ENCODE results near the gene SNIP1. TPM values are rescaled to one million over a fixed set of nuclear protein-coding genes. Genes with fewer than 3 reads are reported as not detected.
A peak's percentile ranks its signal among the peaks of the same experiment; 100 is the strongest.

The SNIP1 gene
- total and polyA plus RNA-seq, 2 donors from 2014 or later, result 3.9 to 20.1 TPM

DNA sequence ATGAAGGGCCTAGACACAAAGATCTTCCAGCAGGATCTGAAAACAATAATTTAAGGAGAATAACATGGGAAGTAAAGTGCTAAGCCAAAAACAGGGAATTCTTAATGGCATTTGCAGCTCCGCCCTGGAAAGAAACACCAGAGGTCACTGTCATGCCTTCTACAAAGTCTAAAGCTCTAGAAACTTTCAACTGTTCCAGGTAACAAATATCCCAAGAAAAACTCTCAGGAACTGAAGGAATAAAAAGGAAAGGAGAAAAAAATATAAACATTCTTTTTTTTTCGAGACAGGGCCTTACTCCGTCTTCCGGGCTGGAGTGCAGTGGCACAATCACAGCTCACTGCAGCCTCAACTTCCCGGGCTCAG is 66.5 kb downstream of the SNIP1 start:
- Histone ChIP-seq H3K27me3 (ENCODE audit: control insufficient read depth, insufficient read depth, low read length) (no peaks in the 10 kb centered on the region), H3K27ac (ENCODE audit: low read depth in 2 of 2, low read length in 2 of 2) (peak overlapping the region in 1 of 2 donors; percentile 33), H3K9ac (ENCODE audit: low read length in 3 of 3) (peak overlapping the region in 1 of 3 donors; percentile 40), H3K4me3 (ENCODE audit: low read length in 3 of 3) (no peak overlapping the region), H3K36me3 (ENCODE audit: control insufficient read depth in 2 of 3, insufficient read depth in 3 of 3, low read length in 3 of 3) (peaks cover 5 to 20% (median 11%) of the 10 kb centered on the region in 3 donors), H3K9me3 (ENCODE audit: control insufficient read depth in 2 of 3, insufficient read depth in 1 of 3, low read length in 3 of 3) (no peaks in the 10 kb centered on the region), H3K4me1 (ENCODE audit: control insufficient read depth in 2 of 3, insufficient read depth in 2 of 3, low read depth in 1 of 3, low read length in 3 of 3) (peaks cover 0 to 19% (median 0%) of the 10 kb centered on the region in 3 donors)
- intact Hi-C loops (cut with DNase I), result no loop called here
- FAIRE-seq (no peak), DNase-seq (no peak)
- TF ChIP-seq, protein P1, sequence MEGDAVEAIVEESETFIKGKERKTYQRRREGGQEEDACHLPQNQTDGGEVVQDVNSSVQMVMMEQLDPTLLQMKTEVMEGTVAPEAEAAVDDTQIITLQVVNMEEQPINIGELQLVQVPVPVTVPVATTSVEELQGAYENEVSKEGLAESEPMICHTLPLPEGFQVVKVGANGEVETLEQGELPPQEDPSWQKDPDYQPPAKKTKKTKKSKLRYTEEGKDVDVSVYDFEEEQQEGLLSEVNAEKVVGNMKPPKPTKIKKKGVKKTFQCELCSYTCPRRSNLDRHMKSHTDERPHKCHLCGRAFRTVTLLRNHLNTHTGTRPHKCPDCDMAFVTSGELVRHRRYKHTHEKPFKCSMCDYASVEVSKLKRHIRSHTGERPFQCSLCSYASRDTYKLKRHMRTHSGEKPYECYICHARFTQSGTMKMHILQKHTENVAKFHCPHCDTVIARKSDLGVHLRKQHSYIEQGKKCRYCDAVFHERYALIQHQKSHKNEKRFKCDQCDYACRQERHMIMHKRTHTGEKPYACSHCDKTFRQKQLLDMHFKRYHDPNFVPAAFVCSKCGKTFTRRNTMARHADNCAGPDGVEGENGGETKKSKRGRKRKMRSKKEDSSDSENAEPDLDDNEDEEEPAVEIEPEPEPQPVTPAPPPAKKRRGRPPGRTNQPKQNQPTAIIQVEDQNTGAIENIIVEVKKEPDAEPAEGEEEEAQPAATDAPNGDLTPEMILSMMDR (IDR thresholded peaks at IDR 0.05; ENCODE audit: borderline replicate concordance, extremely low read depth, insufficient read depth), result no peak

DNA sequence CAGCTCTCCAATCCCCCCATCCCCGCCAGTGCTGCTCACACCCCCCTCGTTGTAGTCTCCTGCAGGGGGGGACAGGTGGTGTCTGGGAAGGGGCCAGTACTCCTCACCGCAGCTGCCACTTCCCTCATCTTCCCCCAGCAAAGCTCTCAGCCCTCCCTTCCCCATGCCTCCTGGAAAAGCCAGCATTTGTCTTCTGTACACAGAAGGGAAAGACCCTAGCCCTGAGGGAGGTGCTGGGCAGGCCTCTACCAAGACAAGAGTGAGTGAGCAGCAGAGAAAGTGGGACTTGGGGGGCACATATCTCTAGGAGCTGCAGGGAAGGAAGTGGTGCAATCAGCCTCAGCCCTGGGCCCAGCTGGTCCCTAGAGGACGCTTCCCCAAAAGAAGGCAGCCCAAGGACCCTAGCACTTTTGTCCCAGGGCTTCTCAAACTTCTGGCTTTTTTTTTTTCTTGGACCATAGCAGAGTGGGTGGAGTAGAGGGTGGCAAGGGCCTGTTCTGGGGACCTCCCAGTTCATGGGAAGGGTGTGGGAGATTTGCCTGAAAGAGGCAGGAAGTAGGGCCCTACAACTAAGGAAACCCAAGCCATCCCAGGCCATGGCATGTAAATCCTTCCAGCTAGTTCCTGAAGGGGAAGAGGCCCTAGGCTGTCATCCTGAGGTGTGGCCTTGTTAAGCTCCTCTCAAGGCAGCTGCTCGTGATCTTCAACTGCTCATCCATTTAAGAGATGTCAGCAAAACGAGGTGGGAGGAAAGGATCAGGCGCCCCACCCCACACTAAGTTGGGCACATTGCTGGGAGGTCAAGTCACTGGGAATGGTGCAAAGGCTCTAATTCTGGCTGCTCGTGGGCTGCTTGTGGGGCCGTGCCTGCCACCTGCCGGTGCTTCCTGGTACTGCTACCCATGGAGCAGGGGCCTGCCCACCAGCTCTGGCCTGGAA is 67.1 kb downstream of the SNIP1 start:
- Histone ChIP-seq H3K36me3 (ENCODE audit: control insufficient read depth in 2 of 3, insufficient read depth in 3 of 3, low read length in 3 of 3) (peaks cover 5 to 25% (median 14%) of the 10 kb centered on the region in 3 donors), H3K9ac (ENCODE audit: low read length in 3 of 3) (peak overlapping the region in 2 of 3 donors; percentile 28 to 55), H3K27ac (ENCODE audit: low read depth in 2 of 2, low read length in 2 of 2) (peak overlapping the region; percentile 45 to 51), H3K4me1 (ENCODE audit: control insufficient read depth in 2 of 3, insufficient read depth in 2 of 3, low read depth in 1 of 3, low read length in 3 of 3) (peaks cover 0 to 19% (median 0%) of the 10 kb centered on the region in 3 donors), H3K27me3 (ENCODE audit: control insufficient read depth, insufficient read depth, low read length) (no peaks in the 10 kb centered on the region), H3K9me3 (ENCODE audit: control insufficient read depth in 2 of 3, insufficient read depth in 1 of 3, low read length in 3 of 3) (no peaks in the 10 kb centered on the region), H3K4me3 (ENCODE audit: low read length in 3 of 3) (no peak overlapping the region)
- TF ChIP-seq, protein P1 (IDR thresholded peaks at IDR 0.05; ENCODE audit: borderline replicate concordance, extremely low read depth, insufficient read depth), result peak; percentile 96
- intact Hi-C loops (cut with DNase I), result no loop called here
- DNase-seq, result peak; percentile 71 to 91 (median 71)
- no peak for FAIRE-seq

DNA sequence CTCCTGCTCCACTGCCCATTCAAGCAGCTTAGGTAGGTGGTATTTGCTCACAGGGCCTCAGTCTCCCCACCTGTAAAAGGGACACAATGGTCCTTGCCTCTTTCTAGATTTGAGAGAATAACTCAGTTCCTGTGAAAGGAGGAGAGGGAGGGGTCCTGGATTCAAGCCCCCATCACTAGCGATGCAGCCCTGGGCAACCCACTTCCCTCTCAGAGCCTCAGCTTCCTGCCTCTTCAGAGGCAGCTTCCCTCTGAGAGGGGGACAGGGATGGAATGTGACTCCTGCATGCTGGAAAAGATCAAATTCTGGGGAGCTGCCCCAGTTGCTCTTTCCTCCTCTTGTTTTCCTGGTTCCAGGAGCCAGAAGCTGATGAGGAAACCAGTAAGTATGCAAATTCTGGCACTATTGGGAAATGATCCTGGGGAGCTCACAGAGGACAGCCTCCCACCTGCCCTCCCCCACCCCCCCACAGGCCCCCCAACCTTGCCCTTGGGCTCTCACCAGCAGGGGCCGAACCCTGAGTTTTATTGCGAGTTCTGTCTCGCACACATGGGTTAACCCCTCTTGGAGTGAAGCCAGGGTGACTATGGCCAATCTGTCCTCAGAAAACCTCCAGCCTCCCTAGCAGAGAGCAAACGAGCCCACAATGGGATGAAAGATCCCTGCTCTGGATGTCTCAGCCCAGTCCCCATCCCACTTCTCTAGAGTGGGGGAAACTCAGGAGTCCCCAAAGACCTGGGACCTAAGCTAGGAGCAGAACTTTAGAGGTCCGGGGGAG is 68.0 kb downstream of the SNIP1 start:
- Histone ChIP-seq H3K4me3 (ENCODE audit: low read length in 3 of 3) (no peak overlapping the region), H3K4me1 (ENCODE audit: control insufficient read depth in 2 of 3, insufficient read depth in 2 of 3, low read depth in 1 of 3, low read length in 3 of 3) (peaks cover 0 to 19% (median 0%) of the 10 kb centered on the region in 3 donors), H3K27ac (ENCODE audit: low read depth in 2 of 2, low read length in 2 of 2) (peak overlapping the region; percentile 67 to 79), H3K9me3 (ENCODE audit: control insufficient read depth in 2 of 3, insufficient read depth in 1 of 3, low read length in 3 of 3) (no peaks in the 10 kb centered on the region), H3K27me3 (ENCODE audit: control insufficient read depth, insufficient read depth, low read length) (no peaks in the 10 kb centered on the region), H3K9ac (ENCODE audit: low read length in 3 of 3) (peak overlapping the region in 2 of 3 donors; percentile 28 to 55), H3K36me3 (ENCODE audit: control insufficient read depth in 2 of 3, insufficient read depth in 3 of 3, low read length in 3 of 3) (peaks cover 5 to 32% (median 23%) of the 10 kb centered on the region in 3 donors)
- TF ChIP-seq, protein P1 (IDR thresholded peaks at IDR 0.05; ENCODE audit: borderline replicate concordance, extremely low read depth, insufficient read depth), result no peak
- intact Hi-C loops (cut with DNase I), result no loop called here
- FAIRE-seq (no peak), DNase-seq (no peak)

Small RNA genes within 50 kb of the gene (microRNA-seq; reads per million reads assigned to microRNA genes)
- gene MIR5581, result not detected

Other genes starting within 250 kb of the SNIP1 start
- gene ZC3H12A, start 79.7 kb downstream of the SNIP1 start, total RNA-seq, result 21.1 TPM
- 3.8 TPM for gene ZC3H12A, start 79.7 kb downstream of the SNIP1 start, polyA plus RNA-seq (ENCODE audit: insufficient read depth, low read depth, low replicate concordance)
- 65.8 TPM for gene MEAF6, start 39.5 kb downstream of the SNIP1 start, total RNA-seq
- 45.7 TPM for gene MEAF6, start 39.5 kb downstream of the SNIP1 start, polyA plus RNA-seq (ENCODE audit: insufficient read depth, low read depth, low replicate concordance)
- gene DNALI1, start 2.6 kb upstream of the SNIP1 start, total RNA-seq, result 34.8 TPM
- 46.4 TPM for gene DNALI1, start 2.6 kb upstream of the SNIP1 start, polyA plus RNA-seq (ENCODE audit: insufficient read depth, low read depth, low replicate concordance)
- gene GNL2, start 41.6 kb upstream of the SNIP1 start, total RNA-seq, result 35.9 TPM
- 36.7 TPM for gene GNL2, start 41.6 kb upstream of the SNIP1 start, polyA plus RNA-seq (ENCODE audit: insufficient read depth, low read depth, low replicate concordance)
- 0.19 TPM for gene RSPO1, start 80.6 kb upstream of the SNIP1 start, total RNA-seq
- gene RSPO1, start 80.6 kb upstream of the SNIP1 start, polyA plus RNA-seq (ENCODE audit: insufficient read depth, low read depth, low replicate concordance), result 0.26 TPM
- gene CDCA8, start 138.2 kb upstream of the SNIP1 start, total RNA-seq, result 1.0 TPM
- 0.71 TPM for gene CDCA8, start 138.2 kb upstream of the SNIP1 start, polyA plus RNA-seq (ENCODE audit: insufficient read depth, low read depth, low replicate concordance)
- gene EPHA10, start 210.8 kb upstream of the SNIP1 start, total RNA-seq, result 0.88 TPM
- gene EPHA10, start 210.8 kb upstream of the SNIP1 start, polyA plus RNA-seq (ENCODE audit: insufficient read depth, low read depth, low replicate concordance), result not detected
- gene MANEAL, start 239.6 kb upstream of the SNIP1 start, total RNA-seq, result 4.7 TPM
- 4.6 TPM for gene MANEAL, start 239.6 kb upstream of the SNIP1 start, polyA plus RNA-seq (ENCODE audit: insufficient read depth, low read depth, low replicate concordance)